Measurements from ENCODE around the gene LAMC1.

GRCh38 chr1:183094351-183094750, 71.1 kb downstream of the LAMC1 start:
- TF ChIP-seq, protein P1, sequence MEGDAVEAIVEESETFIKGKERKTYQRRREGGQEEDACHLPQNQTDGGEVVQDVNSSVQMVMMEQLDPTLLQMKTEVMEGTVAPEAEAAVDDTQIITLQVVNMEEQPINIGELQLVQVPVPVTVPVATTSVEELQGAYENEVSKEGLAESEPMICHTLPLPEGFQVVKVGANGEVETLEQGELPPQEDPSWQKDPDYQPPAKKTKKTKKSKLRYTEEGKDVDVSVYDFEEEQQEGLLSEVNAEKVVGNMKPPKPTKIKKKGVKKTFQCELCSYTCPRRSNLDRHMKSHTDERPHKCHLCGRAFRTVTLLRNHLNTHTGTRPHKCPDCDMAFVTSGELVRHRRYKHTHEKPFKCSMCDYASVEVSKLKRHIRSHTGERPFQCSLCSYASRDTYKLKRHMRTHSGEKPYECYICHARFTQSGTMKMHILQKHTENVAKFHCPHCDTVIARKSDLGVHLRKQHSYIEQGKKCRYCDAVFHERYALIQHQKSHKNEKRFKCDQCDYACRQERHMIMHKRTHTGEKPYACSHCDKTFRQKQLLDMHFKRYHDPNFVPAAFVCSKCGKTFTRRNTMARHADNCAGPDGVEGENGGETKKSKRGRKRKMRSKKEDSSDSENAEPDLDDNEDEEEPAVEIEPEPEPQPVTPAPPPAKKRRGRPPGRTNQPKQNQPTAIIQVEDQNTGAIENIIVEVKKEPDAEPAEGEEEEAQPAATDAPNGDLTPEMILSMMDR (IDR thresholded peaks at IDR 0.05): no peak
- TF ChIP-seq POLR2A (IDR thresholded peaks at IDR 0.05): no peak

Data from lower leg skin (tissue), 3 donors.